Measurements from ENCODE around the gene STIM2. TPM values are rescaled to one million over a fixed set of nuclear protein-coding genes. Genes with fewer than 3 reads are reported as not detected.

STIM2 gene
- total RNA-seq, 1 experiment from 2014 or later: 15.5 TPM

GRCh38 chr4:26830701-26831100 is 29.9 kb upstream of the STIM2 start:
- no peak for DNase-seq
- TF ChIP-seq CTCF (conservative IDR thresholded peaks at IDR 0.05; ENCODE audit: low read depth, low read length) (no peak), EZH2 (IDR thresholded peaks at IDR 0.05; ENCODE audit: low read length, unreplicated experiment) (no peak), EZH2phosphoT487 (IDR thresholded peaks at IDR 0.05; ENCODE audit: borderline replicate concordance, low read length) (no peak)
- Histone ChIP-seq H3K4me2 (ENCODE audit: low read length) (no peak overlapping the region), H2AFZ (ENCODE audit: low read length) (no peak overlapping the region), H3K4me3 (ENCODE audit: low read length) (no peak overlapping the region), H3K9me3 (ENCODE audit: low read length) (no peaks in the 10 kb centered on the region), H4K20me1 (ENCODE audit: low read length) (no peaks in the 10 kb centered on the region), H3K4me1 (ENCODE audit: insufficient read depth, low read length) (no peaks in the 10 kb centered on the region), H3K79me2 (ENCODE audit: low read length) (no peaks in the 10 kb centered on the region), H3K9ac (ENCODE audit: low read length) (no peak overlapping the region), H3K36me3 (ENCODE audit: low read depth, low read length) (no peaks in the 10 kb centered on the region), H3F3A (ENCODE audit: low read length, unreplicated experiment) (no peaks in the 10 kb centered on the region), H3K27ac (ENCODE audit: low read length) (no peak overlapping the region), H3K9me2 (replicated peaks; ENCODE audit: low read length) (no peaks in the 10 kb centered on the region), H3K27me3 (ENCODE audit: low read length) (no peaks in the 10 kb centered on the region)
- ChIA-PET POLR2A (ENCODE audit: unreplicated experiment) (no interaction called here), CTCF (no interaction called here)
- BruUV-seq (replicated peaks): no TSS peak
- intact Hi-C loops (cut with micrococcal nuclease): no loop called here
- ATAC-seq: no peak

GRCh38 chr4:26836539-26836938 is 24.1 kb upstream of the STIM2 start:
- intact Hi-C loops (cut with micrococcal nuclease): no loop called here
- H3K4me1 ChIP-seq (ENCODE audit: insufficient read depth, low read length): no peaks in the 10 kb centered on the region
- no TSS peak for BruUV-seq (replicated peaks)
- no peak overlapping the region for H3K27ac ChIP-seq (ENCODE audit: low read length)
- POLR2A ChIA-PET (ENCODE audit: unreplicated experiment): interaction anchor here (0.6 kb wide), 1 partner anchor 832 kb away, joined by 6 read pairs; no protein-coding TSS in a partner anchor
- TF ChIP-seq CTCF (conservative IDR thresholded peaks at IDR 0.05; ENCODE audit: low read depth, low read length) (no peak), EZH2 (IDR thresholded peaks at IDR 0.05; ENCODE audit: low read length, unreplicated experiment) (no peak), EZH2phosphoT487 (IDR thresholded peaks at IDR 0.05; ENCODE audit: borderline replicate concordance, low read length) (no peak)
- H3K9ac ChIP-seq (ENCODE audit: low read length): no peak overlapping the region
- H3K9me3 ChIP-seq (ENCODE audit: low read length): no peaks in the 10 kb centered on the region
- no peaks in the 10 kb centered on the region for H4K20me1 ChIP-seq (ENCODE audit: low read length)
- H3K79me2 ChIP-seq (ENCODE audit: low read length): no peaks in the 10 kb centered on the region
- H3K27me3 ChIP-seq (ENCODE audit: low read length): no peaks in the 10 kb centered on the region
- DNase-seq (no peak), ATAC-seq (no peak)
- H3K36me3 ChIP-seq (ENCODE audit: low read depth, low read length): no peaks in the 10 kb centered on the region
- no peaks in the 10 kb centered on the region for H3K9me2 ChIP-seq (replicated peaks; ENCODE audit: low read length)
- CTCF ChIA-PET: no interaction called here
- H3F3A ChIP-seq (ENCODE audit: low read length, unreplicated experiment): no peaks in the 10 kb centered on the region
- H2AFZ ChIP-seq (ENCODE audit: low read length): no peak overlapping the region
- no peak overlapping the region for H3K4me3 ChIP-seq (ENCODE audit: low read length)
- H3K4me2 ChIP-seq (ENCODE audit: low read length): no peak overlapping the region

- no peak for DNase-seq
- no peaks in the 10 kb centered on the region for H3K9me2 ChIP-seq (replicated peaks; ENCODE audit: low read length)
- no peaks in the 10 kb centered on the region for H3K27me3 ChIP-seq (ENCODE audit: low read length)
- no peaks in the 10 kb centered on the region for H4K20me1 ChIP-seq (ENCODE audit: low read length)
- H3K36me3 ChIP-seq (ENCODE audit: low read depth, low read length): no peaks in the 10 kb centered on the region
- ChIA-PET CTCF (no interaction called here), POLR2A (ENCODE audit: unreplicated experiment) (no interaction called here)
- H3K4me2 ChIP-seq (ENCODE audit: low read length): no peak overlapping the region
- no peak overlapping the region for H3K4me3 ChIP-seq (ENCODE audit: low read length)
- ATAC-seq: 0 out of 2 replicates have a peak, but pooled peaks have one; percentile 18
- intact Hi-C loops (cut with micrococcal nuclease): no loop called here
- BruUV-seq (replicated peaks): no TSS peak
- no peaks in the 10 kb centered on the region for H3K9me3 ChIP-seq (ENCODE audit: low read length)
- no peak for TF ChIP-seq EZH2 (IDR thresholded peaks at IDR 0.05; ENCODE audit: low read length, unreplicated experiment)
- TF ChIP-seq EZH2phosphoT487 (IDR thresholded peaks at IDR 0.05; ENCODE audit: borderline replicate concordance, low read length): no peak
- H3K79me2 ChIP-seq (ENCODE audit: low read length): no peaks in the 10 kb centered on the region
- H3K4me1 ChIP-seq (ENCODE audit: insufficient read depth, low read length): no peaks in the 10 kb centered on the region
- no peak overlapping the region for H3K27ac ChIP-seq (ENCODE audit: low read length)
- no peak overlapping the region for H3K9ac ChIP-seq (ENCODE audit: low read length)
- H3F3A ChIP-seq (ENCODE audit: low read length, unreplicated experiment): no peaks in the 10 kb centered on the region
- no peak overlapping the region for H2AFZ ChIP-seq (ENCODE audit: low read length)
Measured at GRCh38 chr4:26837993-26838842, 22.4 kb upstream of the STIM2 start.

All from PC-3 (cell line).